A549 (cell line): ENCODE measurements around the gene PASD1.

Experiments used
- CEBPB ChIP-seq, 2 experiments: fragments of >200 bp in 1 of 2; sonication (Bioruptor Twin) in 1 of 2; formaldehyde crosslinking in 1 of 2; IDR thresholded peaks; 2 replicates each; pipeline ENCODE4 v1.6.1; 2012 to 2016
- CTCF ChIP-seq: fragments of >200 bp; sonication (Bioruptor Twin); formaldehyde crosslinking; IDR thresholded peaks from 3 replicates; pipeline ENCODE4 v1.5.1; 2016
- MAX ChIP-seq: IDR thresholded peaks from 2 replicates; pipeline ENCODE4 v1.6.1; 2012
- USF2 ChIP-seq: fragments of 450-650 bp; IDR thresholded peaks from 2 replicates; pipeline ENCODE4 v1.6.1; 2014; ENCODE audit warnings: antibody characterized with exemption
- ZC3H11A ChIP-seq: fragments of 450-650 bp; IDR thresholded peaks from 2 replicates; pipeline ENCODE4 v1.6.1; 2014; ENCODE audit warnings: antibody characterized with exemption, mild to moderate bottlenecking
- ZSCAN20 ChIP-seq: fragments of 250-450 bp; sonication (Bioruptor Pico); IDR thresholded peaks from 2 replicates; pipeline ENCODE4 v1.8.0; 2022; ENCODE audit warnings: mild to moderate bottlenecking, moderate library complexity

- TF ChIP-seq ZSCAN20 (CRISPR knock-in tag) = no peak
- TF ChIP-seq ZC3H11A = no peak
- TF ChIP-seq MAX = no peak
- no peak for TF ChIP-seq USF2
- TF ChIP-seq CEBPB (IDR thresholded peaks at IDR 0.05) = no peak
- no peak for TF ChIP-seq CTCF
Measured at GRCh38 chrX:151708821-151709220, 145.3 kb downstream of the PASD1 start.
